GM12874 (cell line): ENCODE measurements around the gene KIF2C.

ENCODE experiments used
- TF ChIP-seq, protein P1 (sequence below): IDR thresholded peaks from 2 replicates; pipeline ENCODE4 v1.5.1; 2011; ENCODE audit warnings: low read depth, mild to moderate bottlenecking, control low read depth, low read length, moderate library complexity; ENCODE audit not compliant: insufficient read depth

The KIF2C gene

DNA sequence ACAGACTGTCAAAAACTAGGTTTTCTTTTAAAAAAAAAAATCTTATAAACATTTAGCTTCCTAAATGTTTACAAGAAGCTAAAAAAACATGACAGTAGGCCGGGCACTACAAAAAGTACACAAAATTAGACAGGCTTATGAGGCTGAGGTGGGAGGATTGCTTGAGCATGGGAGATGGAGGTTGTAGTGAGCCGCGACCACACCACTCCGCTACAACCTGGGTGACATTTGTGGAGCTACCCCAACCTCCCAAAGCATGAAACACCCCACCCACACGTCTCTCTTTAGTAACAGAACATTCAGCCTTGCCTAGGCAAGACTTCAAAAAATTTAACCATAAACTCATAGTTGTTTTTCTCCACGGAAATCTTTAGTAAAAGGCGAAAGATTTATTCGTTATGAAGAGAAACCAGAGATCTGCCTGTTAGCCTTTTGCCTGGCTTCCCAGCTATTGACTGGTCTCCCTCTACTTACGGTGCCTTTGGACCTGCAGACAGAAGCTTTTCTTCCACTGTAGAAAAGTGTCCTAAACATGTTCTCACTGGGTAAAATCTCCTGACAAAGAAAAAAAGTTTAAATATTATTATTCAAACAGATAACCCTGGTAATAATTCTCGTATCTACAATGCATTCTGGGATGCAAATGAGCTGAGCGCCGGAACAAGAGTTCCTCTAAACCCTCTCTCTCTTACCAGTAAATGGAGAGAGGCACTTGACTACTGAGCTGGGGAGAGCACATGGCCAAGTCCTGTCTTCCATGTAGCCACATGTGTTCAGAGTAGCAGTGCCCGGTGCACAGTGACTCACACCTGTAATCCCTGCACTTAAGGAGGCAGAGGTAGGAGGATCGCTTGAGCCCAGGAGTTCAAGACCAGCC, 17.9 kb upstream of the KIF2C start:
- TF ChIP-seq, protein P1, sequence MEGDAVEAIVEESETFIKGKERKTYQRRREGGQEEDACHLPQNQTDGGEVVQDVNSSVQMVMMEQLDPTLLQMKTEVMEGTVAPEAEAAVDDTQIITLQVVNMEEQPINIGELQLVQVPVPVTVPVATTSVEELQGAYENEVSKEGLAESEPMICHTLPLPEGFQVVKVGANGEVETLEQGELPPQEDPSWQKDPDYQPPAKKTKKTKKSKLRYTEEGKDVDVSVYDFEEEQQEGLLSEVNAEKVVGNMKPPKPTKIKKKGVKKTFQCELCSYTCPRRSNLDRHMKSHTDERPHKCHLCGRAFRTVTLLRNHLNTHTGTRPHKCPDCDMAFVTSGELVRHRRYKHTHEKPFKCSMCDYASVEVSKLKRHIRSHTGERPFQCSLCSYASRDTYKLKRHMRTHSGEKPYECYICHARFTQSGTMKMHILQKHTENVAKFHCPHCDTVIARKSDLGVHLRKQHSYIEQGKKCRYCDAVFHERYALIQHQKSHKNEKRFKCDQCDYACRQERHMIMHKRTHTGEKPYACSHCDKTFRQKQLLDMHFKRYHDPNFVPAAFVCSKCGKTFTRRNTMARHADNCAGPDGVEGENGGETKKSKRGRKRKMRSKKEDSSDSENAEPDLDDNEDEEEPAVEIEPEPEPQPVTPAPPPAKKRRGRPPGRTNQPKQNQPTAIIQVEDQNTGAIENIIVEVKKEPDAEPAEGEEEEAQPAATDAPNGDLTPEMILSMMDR = no peak

DNA sequence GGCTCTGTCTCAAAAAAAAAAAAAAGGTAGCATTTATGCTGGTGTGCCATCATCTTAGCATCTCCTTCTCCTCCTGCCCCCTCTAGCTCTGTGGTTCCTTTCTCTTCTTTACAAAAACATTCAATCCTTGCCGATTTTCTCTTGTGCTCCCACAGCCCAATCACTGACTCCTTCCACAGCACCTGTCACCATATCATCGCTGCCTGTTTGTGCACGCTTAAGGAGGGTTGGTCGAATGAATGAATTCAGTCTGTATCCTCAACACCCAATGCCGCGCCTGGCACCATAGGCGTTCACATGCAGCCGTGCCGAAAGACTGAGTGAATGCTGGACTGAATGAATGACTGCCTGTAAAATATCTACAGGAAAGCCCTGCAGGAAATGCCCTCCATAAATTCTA, 16.6 kb upstream of the KIF2C start:
- TF ChIP-seq, protein P1 = no peak

DNA sequence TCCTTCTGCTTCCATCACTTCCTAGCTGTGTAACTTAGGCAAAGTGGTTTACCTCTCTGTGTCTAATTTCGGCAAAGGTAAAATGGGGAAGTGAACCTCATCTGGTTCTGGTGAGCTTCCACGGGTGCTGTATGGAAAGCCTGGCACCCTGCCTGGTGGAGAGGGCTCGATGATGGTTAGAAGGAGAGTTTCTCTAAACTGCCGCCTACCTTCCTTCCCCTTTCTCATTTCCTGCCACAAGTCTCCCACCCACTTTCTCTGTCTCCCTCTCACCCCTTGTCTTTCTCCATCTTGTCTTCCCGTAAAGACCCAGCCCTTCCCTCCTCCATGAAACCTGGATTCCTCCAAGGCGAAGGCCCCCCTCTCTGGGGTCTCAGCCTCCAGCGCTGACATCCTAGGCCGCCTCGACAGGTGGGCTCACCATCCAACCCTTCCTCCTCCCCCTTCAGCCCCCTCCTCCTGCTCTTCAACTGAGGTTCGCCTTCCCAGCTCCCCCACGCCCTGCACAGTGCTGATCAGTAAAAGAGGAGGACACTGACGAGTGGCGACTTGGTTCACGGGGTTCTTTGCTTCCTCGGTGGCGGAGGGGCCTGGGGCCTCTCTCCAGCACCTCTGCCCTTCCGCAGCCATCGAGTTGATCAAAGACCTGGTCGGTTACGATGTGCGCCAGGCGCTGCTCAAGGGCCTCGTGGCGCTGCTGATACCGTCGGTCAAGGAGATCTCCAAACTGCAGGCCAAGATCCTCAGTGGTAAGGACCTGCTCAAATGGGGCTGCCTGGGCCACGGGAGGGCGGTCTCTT, 15.9 kb upstream of the KIF2C start:
- TF ChIP-seq, protein P1 = no peak

DNA sequence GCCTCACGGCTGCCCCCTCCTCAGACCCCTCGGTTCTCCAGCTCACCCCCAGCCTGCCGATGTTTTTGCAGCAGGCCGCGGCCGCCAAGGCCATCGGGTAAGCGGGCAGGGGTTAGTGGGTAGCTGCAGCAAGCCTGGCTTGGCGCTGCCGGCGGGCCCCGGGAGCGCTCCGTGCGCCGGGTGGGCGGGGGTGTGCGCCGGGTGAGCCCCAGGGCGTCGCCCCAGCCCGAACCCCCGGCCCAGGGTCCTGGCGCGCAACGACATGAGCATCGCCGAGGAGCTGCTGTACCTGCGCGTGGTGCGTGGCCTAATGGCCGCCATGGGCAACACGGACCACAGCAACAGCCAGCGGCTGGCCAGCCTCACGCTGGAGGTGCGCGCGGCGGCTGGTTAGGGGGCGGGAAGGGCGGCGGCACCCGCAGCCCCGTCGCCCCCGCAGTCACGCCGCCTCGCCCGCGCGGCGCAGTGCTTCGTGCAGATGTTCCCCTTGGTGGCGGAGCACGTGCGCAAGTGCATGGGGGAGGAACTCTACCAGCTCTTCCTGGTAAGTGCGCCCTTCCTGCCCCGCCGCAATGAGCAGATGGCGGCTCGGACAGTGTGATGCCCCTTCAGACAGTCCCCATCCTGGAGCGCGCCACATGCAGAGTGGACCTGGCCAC, 15.2 kb upstream of the KIF2C start:
- TF ChIP-seq, protein P1 = no peak

DNA sequence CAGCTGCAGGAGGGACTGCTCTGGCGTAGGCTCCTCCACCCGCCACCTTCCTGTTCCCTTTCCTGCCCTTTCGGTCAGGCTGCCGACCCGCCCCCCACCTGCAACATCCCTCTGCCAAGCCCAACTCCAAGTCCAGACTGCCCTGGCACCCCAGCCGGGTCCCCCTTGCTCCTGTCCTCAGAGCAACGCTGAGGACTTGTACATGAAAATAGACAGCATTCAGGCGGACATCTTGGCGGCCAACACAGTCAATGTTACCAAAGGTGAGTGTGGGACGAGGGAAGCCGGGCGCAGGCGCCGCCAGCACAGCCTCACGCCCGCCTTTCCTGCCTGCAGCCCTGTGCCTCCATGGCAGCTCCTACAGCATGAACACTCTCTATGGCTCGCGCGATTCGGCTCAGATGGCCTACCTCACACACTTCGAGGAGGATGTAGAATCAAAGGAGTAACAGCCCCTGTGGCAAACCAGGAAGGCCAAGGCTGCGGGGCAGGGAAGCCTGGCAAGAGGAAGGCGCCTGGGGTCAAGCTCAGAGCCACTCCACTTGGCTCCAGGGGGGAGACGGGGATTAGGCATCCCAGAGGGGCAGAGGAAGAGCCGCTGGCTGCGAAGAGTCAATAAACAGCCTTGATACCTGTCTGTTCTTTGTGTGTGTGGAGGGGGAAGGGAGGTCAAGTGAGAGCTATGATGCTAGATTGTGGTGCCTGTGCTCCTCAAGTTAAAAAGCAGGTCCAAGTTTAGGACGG, 14.5 kb upstream of the KIF2C start:
- TF ChIP-seq, protein P1 = no peak

DNA sequence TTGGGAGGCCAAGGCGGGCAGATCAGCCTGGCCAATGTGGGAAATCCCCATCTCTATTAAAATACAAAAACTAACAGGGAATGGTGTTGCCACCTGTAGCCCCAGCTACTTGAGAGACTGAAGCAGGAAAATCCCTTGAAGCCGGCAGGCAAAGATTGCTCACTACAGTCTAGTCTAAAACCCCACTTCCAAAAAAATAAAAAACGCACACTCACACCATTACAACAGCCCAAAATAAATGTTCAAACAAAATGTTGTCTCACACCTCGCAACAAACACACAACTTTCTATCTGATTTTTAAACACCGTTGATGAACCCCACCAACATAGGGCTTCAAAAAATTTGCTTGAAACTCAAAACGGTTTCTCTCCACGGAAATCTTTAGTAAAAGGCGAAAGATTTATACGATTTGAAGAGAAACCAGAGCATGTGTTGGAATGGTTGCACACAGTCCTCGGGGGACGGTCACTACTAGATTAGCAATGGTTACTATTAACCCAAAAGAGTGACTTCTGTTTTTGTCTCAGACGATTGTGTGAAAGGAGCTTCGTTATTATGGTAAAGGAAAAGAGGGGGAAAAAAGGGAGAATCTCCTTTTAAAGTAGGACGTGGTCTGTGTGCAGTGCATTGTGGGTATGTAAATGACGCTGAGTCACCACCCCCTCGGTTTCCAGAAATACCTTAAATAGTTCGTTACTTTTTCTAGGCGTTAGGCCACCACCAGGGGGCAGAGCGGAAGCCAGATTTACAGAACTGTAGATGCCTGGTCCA, 8.7 kb upstream of the KIF2C start, which contains the start of gene RNU5D-1:
Gene RNU5D-1 (minus strand): TSS at position 430 of the 772 bp plus-strand sequence.
- TF ChIP-seq, protein P1 = peak; percentile 78
